HG03342 (cell line): Measurements from ENCODE around the gene KCNB1.

ENCODE experiments used
- ATAC-seq: cut with Tn5 transposase; IDR thresholded peaks from one replicate; pipeline ENCODE4 v1.9.1; 2021; ENCODE audit warnings: mild to moderate bottlenecking, moderate library complexity; ENCODE audit not compliant: unreplicated experiment

KCNB1 gene

GRCh38 chr20:49482621-49483017 lies at the start of gene KCNB1:
TSS of gene KCNB1 (minus strand) at chr20:49482668. CDS start at chr20:49482480, 188 bp downstream.
- ATAC-seq: no peak

DNA sequence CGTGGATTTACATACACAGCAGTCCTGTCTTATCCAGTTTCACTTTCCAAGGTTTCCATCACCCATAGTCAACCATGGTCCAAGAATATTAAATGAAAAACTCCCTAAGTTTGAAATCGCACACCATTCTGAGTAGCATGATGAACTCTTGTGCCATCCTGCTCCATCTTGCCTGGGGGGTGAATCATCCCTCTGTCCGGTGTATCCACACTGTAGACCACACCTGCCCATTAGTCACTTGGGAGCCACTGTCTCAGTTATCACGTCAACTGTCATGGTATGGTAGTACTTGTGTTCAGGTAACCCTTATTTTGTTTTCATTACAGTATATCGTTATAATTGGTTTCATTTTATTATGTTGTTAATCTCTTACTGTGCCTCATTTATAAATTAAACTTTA lies 47.0 kb upstream of the KCNB1 start:
- no peak for ATAC-seq

GRCh38 chr20:49526568-49526967 lies 44.1 kb upstream of the KCNB1 start:
- no peak for ATAC-seq

GRCh38 chr20:49526056-49526455 lies 43.6 kb upstream of the KCNB1 start:
- no peak for ATAC-seq

GRCh38 chr20:49523767-49524360 lies 41.4 kb upstream of the KCNB1 start:
- ATAC-seq: no peak

GRCh38 chr20:49521356-49521755 lies 38.9 kb upstream of the KCNB1 start:
- ATAC-seq: no peak

DNA sequence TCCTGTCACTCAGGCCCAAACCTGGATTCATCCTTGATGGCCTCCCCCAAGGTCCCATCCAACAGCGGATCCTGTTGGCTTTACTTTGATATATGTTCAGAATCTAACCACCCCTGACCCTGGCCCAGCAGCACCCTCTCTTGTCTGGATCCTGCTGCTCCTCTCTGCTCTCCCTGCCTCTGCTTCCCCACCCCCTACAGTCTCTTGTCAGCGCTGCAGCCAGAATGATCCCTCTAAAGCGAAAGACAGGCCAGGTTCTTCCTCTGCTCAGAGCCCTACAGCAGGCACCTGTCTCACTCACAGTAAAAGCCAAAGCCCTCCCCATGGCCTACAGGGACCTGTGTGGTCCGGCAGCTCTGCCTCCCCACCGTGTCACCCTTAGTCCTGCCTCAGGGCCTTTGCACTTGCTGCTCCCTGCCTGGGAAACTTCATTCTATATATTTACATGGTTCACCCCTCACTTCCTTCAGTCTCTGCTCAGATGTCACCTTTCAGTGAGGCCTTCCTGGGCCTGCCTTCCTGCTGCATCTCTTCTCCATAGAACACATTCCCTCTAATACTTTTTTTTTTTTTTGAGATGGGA lies 37.4 kb upstream of the KCNB1 start:
- no peak for ATAC-seq

GRCh38 chr20:49519212-49519712 lies 36.8 kb upstream of the KCNB1 start:
- ATAC-seq: no peak

- no peak for ATAC-seq
Measured at GRCh38 chr20:49518576-49518975, 36.1 kb upstream of the KCNB1 start.

DNA sequence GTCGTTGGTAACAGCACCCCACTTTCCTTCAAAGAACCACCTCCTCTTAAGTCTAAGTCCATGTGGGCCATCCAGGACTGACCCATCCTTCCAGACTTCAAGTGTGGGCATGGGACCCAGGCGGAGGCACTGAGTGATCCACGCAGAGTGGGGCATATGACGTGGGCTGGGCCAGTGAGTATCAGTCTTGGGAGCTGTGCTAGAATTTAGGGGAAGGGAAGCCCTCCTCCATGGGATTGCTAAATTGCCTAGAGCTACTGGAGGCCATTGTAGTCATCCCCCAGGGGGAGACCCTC lies 35.3 kb upstream of the KCNB1 start:
- no peak for ATAC-seq

GRCh38 chr20:49516916-49517804 lies 34.7 kb upstream of the KCNB1 start:
- no peak for ATAC-seq

DNA sequence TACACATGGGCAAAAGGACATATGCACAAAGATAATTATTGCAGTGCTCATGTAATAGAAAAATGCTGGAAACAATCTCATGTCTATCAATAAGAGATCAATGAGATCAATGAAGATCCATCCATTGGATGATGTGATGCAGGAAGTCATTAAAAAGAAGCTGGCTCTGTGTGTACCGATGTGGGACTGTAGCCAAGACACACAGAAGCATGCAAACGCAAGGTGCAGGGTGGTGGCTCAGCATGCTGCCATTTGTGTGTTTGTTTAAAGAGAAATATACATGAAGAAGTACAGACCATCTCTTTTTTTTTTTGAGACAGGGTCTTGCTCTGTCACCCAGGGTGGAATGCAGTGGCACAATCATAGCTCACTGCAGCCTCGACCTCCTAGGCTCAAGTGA lies 33.1 kb upstream of the KCNB1 start:
- ATAC-seq: no peak

DNA sequence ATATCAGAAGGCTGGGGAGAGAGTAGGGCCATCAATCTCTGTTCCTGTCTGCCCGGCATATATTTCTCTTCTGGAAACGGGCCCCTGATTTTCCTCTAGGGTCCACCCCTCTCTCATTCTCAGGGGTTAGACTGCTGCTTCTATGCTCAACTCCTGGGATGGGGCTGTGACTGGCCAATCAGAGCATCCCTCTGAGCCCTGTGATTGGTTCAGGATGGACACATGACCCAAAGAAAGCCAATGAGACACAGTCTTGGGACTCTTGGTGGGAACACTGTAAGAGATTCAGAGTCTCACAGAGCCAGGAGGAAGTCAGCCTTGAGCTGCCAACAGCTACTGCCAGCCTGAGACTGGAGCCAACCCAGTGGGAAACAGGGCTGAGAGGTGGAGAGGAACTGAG lies 31.0 kb upstream of the KCNB1 start:
- no peak for ATAC-seq

GRCh38 chr20:49513009-49513408 lies 30.5 kb upstream of the KCNB1 start:
- no peak for ATAC-seq

DNA sequence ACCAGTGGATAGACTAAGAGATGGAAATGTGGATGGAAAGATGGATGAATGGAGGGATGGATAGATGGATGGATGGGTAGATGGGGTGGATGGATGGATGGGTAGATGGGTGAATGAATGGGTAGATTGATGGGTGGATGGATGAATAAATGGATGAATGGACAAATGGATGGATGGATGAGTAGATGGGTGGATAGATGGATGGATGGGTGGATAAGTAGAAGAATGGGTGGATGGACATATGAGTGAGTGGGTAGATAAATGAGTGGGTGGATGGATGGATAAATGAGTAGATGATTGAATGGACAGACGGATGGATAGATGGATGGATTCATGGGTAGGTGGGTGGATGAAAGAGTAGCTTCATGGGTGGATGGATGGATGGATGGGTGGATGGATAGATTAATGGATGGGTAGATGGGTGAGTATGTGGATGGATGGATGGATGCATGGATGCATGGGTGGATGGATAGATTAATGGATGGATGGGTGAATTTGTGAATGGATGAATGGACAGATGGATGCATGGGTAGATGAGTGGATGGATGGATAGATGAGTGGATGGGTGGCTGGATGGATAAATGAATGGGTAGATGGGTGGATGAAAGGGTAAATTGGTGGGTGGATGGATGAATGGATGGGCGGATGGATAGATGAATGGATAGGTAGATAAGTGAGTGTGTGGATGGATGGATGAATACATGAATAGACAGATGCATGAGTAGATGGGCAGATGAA lies 29.5 kb upstream of the KCNB1 start:
- no peak for ATAC-seq

GRCh38 chr20:49510562-49511122 lies 28.2 kb upstream of the KCNB1 start:
- no peak for ATAC-seq

- ATAC-seq: no peak
Measured at GRCh38 chr20:49508435-49509199, 26.1 kb upstream of the KCNB1 start.

- no peak for ATAC-seq
Measured at GRCh38 chr20:49507741-49508434, 25.4 kb upstream of the KCNB1 start.

GRCh38 chr20:49505518-49505917 lies 23.1 kb upstream of the KCNB1 start:
- no peak for ATAC-seq

DNA sequence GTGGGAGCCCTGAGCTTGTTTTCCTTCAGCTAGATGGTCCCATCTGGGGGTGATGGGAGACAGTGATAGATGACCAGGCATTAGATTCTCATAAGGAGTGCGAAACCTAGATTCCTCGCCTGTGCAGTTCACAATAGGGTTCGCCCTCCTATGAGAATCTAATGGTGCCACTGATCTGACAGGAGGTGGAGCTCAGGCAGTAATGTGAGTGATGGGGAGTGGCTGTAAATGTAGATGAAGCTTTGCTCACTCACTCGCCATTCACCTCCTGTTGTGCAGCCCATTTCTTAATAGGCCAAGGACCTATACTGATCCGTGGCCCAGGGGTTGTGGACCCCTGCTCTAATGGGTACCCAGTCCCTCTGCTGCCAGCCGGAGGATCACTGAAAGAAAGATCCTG lies 20.7 kb upstream of the KCNB1 start:
- no peak for ATAC-seq
